Activated naive CD8-positive, alpha-beta T cell treated with anti-CD3 and anti-CD28 coated beads for 36 hours (primary cell): Measurements from ENCODE around the gene OR6M1. TPM values are rescaled to one million over a fixed set of nuclear protein-coding genes. Genes with fewer than 3 reads are reported as not detected.

Experiments used
- DNase-seq: peaks from one replicate; pipeline ENCODE4 v3.0.0; 2021
- H3K27ac Mint-ChIP-seq: one replicate; pipeline ENCODE4 v1.8.0; 2022; ENCODE audit warnings: mild to moderate bottlenecking, moderate library complexity, mixed read lengths
- H3K27me3 Mint-ChIP-seq: one replicate; pipeline ENCODE4 v1.8.0; 2022; ENCODE audit warnings: mild to moderate bottlenecking, mixed read lengths
- H3K36me3 Mint-ChIP-seq: one replicate; pipeline ENCODE4 v1.8.0; 2021; ENCODE audit warnings: mild to moderate bottlenecking, mixed read lengths
- H3K4me1 Mint-ChIP-seq: one replicate; pipeline ENCODE4 v1.8.0; 2021; ENCODE audit warnings: mixed read lengths
- H3K4me3 Mint-ChIP-seq: one replicate; pipeline ENCODE4 v1.8.0; 2022; ENCODE audit warnings: mild to moderate bottlenecking, moderate library complexity, mixed read lengths
- H3K9me3 Mint-ChIP-seq: one replicate; pipeline ENCODE4 v1.8.0; 2022; ENCODE audit warnings: mixed read lengths
- total RNA-seq, 2 experiments: library from RNA; stranded (reverse); gene quantifications; one replicate each; pipeline ENCODE4 v1.2.3, GENCODE V29; 2021

OR6M1 gene, protein sequence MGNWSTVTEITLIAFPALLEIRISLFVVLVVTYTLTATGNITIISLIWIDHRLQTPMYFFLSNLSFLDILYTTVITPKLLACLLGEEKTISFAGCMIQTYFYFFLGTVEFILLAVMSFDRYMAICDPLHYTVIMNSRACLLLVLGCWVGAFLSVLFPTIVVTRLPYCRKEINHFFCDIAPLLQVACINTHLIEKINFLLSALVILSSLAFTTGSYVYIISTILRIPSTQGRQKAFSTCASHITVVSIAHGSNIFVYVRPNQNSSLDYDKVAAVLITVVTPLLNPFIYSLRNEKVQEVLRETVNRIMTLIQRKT
- not detected for total RNA-seq

DNA sequence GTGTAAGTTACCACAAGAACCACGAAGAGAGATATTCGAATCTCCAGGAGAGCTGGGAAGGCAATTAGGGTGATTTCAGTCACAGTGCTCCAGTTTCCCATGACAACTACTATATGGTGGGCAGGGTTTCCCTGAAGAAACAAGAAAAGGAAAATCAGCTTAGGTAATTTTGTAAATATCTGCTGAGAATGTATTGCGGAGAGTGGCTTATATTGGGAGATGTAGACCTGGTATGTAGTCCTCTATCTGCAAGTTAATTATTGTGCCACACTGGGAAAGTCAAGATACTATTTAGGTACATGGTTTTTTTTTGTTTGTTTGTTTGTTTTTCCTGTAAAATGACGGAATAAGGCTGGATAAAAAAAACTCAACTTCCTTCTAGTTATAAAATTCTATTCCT, at the start of gene OR6M1:
Gene OR6M1, minus strand, starts transcription at position 101 of the 400 bp plus-strand sequence. Its CDS starts 0 bp downstream, at position 101.
- H3K4me1 Mint-ChIP-seq = no peaks in the 10 kb centered on the region
- no peaks in the 10 kb centered on the region for H3K9me3 Mint-ChIP-seq
- no peaks in the 10 kb centered on the region for H3K36me3 Mint-ChIP-seq
- no peak within 1 kb of the TSS for H3K27ac Mint-ChIP-seq
- H3K4me3 Mint-ChIP-seq = no peak within 1 kb of the TSS
- peaks cover 4% of the 10 kb centered on the region for H3K27me3 Mint-ChIP-seq
- no peak for DNase-seq

DNA sequence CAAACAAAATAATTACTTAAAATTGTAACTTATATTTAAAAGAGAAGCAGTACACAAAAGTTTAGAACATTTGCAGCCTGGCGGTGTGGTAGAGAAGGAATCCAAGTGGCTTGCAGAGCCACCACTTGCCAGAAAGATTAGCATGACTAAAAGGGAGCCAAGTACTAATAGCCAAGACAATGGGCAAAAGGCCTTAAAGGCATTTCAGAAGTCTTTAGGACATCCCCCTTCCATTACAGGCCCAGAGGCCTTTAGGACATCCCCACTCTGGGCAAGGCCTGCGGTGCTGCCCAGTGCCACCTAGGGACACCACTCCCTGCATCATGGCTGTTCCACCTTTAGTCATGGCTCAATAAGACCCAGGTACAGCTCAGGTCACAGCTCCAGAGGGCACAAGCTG, 46.9 kb upstream of the OR6M1 start:
- H3K4me3 Mint-ChIP-seq = no peak overlapping the region
- no peak overlapping the region for H3K27ac Mint-ChIP-seq
- H3K4me1 Mint-ChIP-seq = no peaks in the 10 kb centered on the region
- peaks cover 12% of the 10 kb centered on the region for H3K9me3 Mint-ChIP-seq
- no peaks in the 10 kb centered on the region for H3K36me3 Mint-ChIP-seq
- peaks cover 22% of the 10 kb centered on the region for H3K27me3 Mint-ChIP-seq
- no peak for DNase-seq

DNA sequence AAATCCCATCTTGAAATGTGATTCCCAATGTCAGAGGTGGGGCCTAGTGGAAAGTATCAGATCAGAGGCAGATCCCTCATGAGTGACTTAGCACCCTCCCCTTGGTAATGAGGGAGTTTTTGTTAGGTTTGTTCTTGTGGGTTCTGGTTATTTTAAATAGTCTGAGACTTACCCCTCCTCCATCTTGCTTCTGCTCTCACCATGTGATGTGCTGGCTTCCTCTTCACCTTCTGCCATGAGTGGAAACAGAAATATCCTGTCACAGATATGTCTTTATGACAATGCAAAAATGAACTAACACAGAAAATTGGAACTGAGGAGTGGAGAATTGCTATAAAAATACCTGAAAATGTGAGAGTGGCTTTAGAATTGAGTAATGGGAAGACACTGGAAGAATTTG, 46.2 kb upstream of the OR6M1 start:
- no peaks in the 10 kb centered on the region for H3K4me1 Mint-ChIP-seq
- no peak overlapping the region for H3K4me3 Mint-ChIP-seq
- H3K27ac Mint-ChIP-seq = no peak overlapping the region
- H3K36me3 Mint-ChIP-seq = no peaks in the 10 kb centered on the region
- peaks cover 22% of the 10 kb centered on the region for H3K27me3 Mint-ChIP-seq
- DNase-seq = no peak
- H3K9me3 Mint-ChIP-seq = peaks cover 10% of the 10 kb centered on the region

DNA sequence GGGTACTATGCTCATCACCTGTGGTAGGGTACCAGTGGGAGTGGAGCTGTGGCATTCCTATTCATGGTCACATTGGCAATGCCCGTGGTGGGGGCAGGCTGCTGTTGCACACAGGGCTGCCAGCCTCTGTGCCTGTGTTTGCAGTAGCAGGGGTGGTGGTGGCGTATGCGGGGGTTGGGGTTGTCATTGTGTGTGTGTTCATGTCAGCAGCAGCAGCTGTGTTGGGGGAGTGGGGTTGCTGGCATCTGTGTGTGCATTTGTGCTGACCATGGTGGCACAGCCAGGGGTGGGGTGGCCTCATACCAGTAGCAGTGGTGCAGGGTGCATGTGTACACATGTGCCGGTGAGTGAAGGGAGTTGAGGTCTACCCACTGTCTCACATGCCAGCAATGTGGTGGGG, 45.0 kb upstream of the OR6M1 start:
- H3K27me3 Mint-ChIP-seq = peaks cover 22% of the 10 kb centered on the region
- H3K4me3 Mint-ChIP-seq = no peak overlapping the region
- H3K27ac Mint-ChIP-seq = no peak overlapping the region
- no peaks in the 10 kb centered on the region for H3K36me3 Mint-ChIP-seq
- H3K9me3 Mint-ChIP-seq = peaks cover 5% of the 10 kb centered on the region
- DNase-seq = no peak
- no peaks in the 10 kb centered on the region for H3K4me1 Mint-ChIP-seq

DNA sequence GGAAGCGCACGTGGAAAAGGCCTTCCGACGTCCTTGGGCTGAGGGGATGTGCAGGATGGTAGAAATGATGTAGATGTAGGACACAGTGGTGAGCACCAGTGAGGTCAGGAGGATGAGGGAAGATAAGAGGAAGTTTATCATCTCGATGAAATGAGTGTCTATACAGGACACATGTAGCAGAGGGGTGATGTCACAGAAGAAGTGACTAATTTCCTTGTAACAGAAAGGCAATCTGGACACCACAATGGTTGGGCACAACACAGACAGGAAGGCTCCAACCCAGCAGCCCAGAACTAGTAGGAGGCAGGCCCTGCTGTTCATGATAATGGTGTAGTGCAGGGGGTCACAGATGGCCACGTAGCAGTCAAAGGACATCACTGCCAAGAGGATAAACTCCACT, 35.0 kb upstream of the OR6M1 start:
- H3K36me3 Mint-ChIP-seq = no peaks in the 10 kb centered on the region
- H3K27me3 Mint-ChIP-seq = peaks cover 26% of the 10 kb centered on the region
- no peaks in the 10 kb centered on the region for H3K4me1 Mint-ChIP-seq
- peaks cover 1% of the 10 kb centered on the region for H3K9me3 Mint-ChIP-seq
- no peak for DNase-seq
- no peak overlapping the region for H3K27ac Mint-ChIP-seq
- no peak overlapping the region for H3K4me3 Mint-ChIP-seq

DNA sequence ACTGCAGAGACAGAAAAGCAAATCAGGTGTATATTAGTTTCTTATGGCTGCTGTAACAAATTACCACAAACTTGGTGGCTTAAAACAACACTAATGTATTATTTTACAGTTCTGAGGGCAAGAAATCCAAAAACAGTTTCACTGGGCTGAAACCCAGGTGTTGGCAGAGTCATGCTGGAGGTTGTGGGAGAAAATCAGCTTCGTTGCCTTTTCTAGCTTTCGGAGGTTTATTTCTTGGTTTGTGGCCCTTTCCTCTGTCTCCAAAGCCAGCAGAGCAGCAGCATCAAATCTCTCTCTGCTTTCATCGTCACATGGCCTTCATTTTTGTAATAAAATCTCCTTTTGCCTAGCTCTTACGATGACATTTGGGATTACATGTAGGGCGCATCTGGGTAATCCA, 33.0 kb upstream of the OR6M1 start:
- Mint-ChIP-seq H3K9me3 (peaks cover 1% of the 10 kb centered on the region), H3K36me3 (no peaks in the 10 kb centered on the region), H3K27ac (no peak overlapping the region), H3K27me3 (peaks cover 21% of the 10 kb centered on the region), H3K4me3 (no peak overlapping the region), H3K4me1 (no peaks in the 10 kb centered on the region)
- no peak for DNase-seq

DNA sequence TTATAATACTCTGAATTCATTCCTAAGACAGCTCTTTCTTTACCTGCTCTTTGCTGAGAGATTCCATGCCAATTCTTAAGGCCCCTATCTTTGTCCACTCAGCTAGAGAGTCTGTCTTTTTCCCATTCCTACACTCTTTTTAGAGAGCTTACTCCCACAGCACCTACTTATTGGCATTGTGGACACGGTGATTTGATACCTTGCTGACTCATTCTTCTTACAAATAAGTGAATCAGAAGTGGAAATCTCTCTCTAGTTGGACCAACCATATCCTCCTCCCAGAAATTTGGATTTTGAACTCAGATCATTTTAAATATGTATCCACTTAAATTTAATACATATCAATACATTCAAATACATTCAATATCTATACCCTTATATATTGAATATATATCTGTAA, 32.5 kb upstream of the OR6M1 start:
- Mint-ChIP-seq H3K4me3 (no peak overlapping the region), H3K36me3 (no peaks in the 10 kb centered on the region), H3K9me3 (peaks cover 1% of the 10 kb centered on the region), H3K27me3 (peaks cover 17% of the 10 kb centered on the region), H3K27ac (no peak overlapping the region), H3K4me1 (no peaks in the 10 kb centered on the region)
- DNase-seq = no peak

DNA sequence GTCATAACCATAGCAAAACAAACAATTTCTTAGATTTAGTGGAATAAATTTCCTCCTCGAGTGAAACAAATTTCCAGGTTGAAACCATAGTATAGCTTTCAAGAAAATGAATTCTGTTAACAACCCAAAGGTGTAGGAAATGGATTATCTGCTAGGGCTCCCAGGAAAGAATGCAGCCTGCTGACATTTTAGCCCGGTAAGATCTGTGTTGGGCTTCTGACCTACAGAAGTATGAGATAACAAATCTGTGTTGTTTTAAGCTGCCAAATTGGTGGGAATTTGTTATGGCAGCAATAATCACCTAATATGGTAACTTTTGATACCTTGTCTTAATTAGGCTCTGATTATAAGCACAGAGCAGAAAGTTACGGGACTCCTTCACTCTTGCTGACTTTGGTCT, 32.0 kb upstream of the OR6M1 start:
- Mint-ChIP-seq H3K36me3 (no peaks in the 10 kb centered on the region), H3K27me3 (peaks cover 17% of the 10 kb centered on the region), H3K4me3 (no peak overlapping the region), H3K4me1 (no peaks in the 10 kb centered on the region), H3K27ac (no peak overlapping the region), H3K9me3 (peaks cover 1% of the 10 kb centered on the region)
- no peak for DNase-seq

DNA sequence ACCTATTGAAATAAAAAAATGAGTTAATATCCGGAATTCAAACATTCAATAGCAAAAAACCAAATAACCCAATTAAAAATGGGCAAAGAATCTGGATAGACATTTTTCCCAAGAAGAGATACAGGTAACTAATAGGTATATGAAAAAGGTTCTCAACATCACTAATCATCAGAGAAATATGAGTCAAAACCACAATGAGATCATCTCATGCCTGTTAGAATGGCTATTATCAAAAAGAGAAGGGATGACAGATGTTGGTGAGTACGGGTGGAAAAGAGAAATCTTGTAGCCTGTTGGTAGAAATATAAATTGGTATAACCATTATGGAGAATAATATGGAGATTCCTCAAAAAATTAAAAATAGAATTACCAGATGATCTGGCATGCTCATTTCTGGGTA, 26.9 kb upstream of the OR6M1 start:
- Mint-ChIP-seq H3K27me3 (peaks cover 17% of the 10 kb centered on the region), H3K27ac (no peak overlapping the region), H3K36me3 (no peaks in the 10 kb centered on the region), H3K4me3 (no peak overlapping the region), H3K4me1 (no peaks in the 10 kb centered on the region), H3K9me3 (peaks cover 1% of the 10 kb centered on the region)
- no peak for DNase-seq

DNA sequence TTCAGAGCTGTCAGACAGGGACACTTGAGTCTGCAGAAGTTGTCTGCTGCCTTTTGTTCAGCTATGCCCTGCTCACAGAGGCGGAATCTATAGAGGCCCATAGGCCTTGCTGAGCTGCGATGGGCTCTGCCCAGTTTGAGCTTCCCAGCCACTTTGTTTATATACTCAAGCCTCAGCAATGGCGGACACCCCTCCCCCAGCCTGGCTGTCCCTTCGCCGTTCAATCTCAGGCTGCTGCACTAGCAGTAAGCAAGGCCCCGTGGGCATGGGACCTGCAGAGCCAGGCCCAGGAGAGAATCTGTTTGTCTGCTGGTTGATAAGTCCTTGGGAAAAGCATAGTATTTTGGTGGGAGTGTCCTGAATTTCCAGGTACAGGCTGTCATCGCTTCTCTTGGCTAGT, 23.6 kb upstream of the OR6M1 start:
- Mint-ChIP-seq H3K27me3 (peaks cover 22% of the 10 kb centered on the region), H3K9me3 (peaks cover under 1% of the 10 kb centered on the region), H3K36me3 (no peaks in the 10 kb centered on the region), H3K4me3 (no peak overlapping the region), H3K27ac (no peak overlapping the region), H3K4me1 (no peaks in the 10 kb centered on the region)
- no peak for DNase-seq

DNA sequence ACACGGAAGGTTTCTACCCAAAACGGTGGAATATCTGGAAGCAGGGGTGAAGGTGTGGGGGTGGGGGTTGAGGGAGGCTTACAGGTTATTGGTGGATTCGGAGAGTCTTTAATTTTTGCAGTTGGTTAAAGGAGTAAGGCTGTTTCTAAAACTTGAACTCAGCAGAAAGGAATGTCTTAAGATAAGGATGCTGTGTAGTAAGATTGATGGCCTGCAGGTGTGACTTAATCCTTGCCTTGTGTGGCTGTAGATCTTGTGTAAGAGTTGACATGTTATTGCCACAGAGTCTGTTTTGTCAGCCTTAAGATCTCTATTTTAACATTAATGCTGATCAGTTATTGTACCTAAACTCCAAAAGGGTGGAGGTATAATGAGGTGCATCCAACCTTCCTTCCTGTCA, 16.4 kb upstream of the OR6M1 start:
- Mint-ChIP-seq H3K27ac (no peak overlapping the region), H3K36me3 (no peaks in the 10 kb centered on the region)

DNA sequence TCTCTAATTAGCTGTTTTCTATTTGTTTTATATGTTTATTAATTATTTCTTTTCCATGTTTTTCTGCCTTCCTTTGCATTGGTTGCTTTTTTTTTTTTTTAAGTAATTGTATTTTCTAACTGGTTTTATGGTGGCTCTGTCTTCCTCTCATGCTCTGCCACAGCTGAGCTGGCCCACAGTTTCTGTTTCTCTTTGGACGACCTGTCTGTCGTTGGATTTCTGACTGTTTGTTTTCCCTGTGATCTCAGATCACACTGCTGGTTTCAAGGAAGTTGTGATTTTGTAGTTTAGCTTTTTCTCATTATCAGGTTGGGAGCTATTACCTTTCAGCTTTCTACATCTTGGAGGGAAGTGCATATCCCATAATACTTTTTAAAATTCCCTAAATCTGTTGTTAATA, 15.9 kb upstream of the OR6M1 start:
- peaks cover 9% of the 10 kb centered on the region for H3K27me3 Mint-ChIP-seq
- H3K4me1 Mint-ChIP-seq = no peaks in the 10 kb centered on the region
- no peak overlapping the region for H3K27ac Mint-ChIP-seq
- DNase-seq = no peak
- H3K4me3 Mint-ChIP-seq = no peak overlapping the region
- H3K9me3 Mint-ChIP-seq = peaks cover 2% of the 10 kb centered on the region
- no peaks in the 10 kb centered on the region for H3K36me3 Mint-ChIP-seq

More for the DNA sequence above, 16.4 kb upstream of the OR6M1 start:
- no peak for DNase-seq
- Mint-ChIP-seq H3K4me3 (no peak overlapping the region), H3K4me1 (no peaks in the 10 kb centered on the region), H3K9me3 (peaks cover 2% of the 10 kb centered on the region), H3K27me3 (peaks cover 15% of the 10 kb centered on the region)

DNA sequence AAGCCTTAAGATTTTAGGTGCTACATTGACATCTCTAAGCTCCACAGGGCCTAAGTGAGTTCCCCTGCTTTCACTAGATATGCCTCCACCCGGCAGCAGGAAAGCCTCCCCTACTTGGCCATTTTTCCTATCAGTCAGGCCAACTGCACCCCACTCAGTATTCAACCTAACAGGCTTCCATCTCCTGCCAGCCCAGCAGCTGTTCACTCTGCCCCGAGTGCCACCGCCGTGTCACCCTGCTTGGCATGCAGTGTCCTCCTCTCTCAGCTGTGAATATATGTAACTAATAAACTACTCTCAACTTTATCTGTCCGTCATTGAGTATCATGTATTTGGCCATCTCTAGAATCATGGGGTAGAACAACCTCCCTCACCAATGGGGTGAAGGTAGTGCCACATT, 9.0 kb upstream of the OR6M1 start:
- no peaks in the 10 kb centered on the region for H3K36me3 Mint-ChIP-seq

DNA sequence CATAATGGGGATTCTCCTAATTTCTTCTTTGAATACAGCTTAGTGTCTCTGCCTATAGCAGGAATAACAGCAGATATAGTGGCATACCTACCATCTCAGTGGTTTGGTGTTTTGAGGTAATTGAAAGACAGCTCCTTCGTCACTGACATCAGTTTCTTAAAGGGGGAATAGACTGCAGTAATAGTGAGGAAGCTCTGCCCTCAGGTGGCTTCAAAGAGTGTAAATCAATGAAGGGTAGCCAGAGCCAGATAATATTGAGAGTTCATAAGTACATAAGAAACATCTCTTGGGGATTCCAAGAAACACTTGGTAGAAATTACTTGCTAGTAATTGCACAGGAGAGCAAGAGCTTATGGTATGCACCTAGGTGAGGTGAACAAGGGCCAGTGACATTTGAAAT, 4.4 kb downstream of the OR6M1 start:
- H3K9me3 Mint-ChIP-seq = no peaks in the 10 kb centered on the region
- H3K27me3 Mint-ChIP-seq = no peaks in the 10 kb centered on the region
- H3K36me3 Mint-ChIP-seq = no peaks in the 10 kb centered on the region
- no peaks in the 10 kb centered on the region for H3K4me1 Mint-ChIP-seq
- H3K4me3 Mint-ChIP-seq = no peak overlapping the region
- DNase-seq = no peak
- H3K27ac Mint-ChIP-seq = no peak overlapping the region

More for the DNA sequence above, 9.0 kb upstream of the OR6M1 start:
- no peak for DNase-seq
- peaks cover 8% of the 10 kb centered on the region for H3K27me3 Mint-ChIP-seq
- H3K4me1 Mint-ChIP-seq = no peaks in the 10 kb centered on the region
- H3K9me3 Mint-ChIP-seq = no peaks in the 10 kb centered on the region
- H3K27ac Mint-ChIP-seq = no peak overlapping the region
- H3K4me3 Mint-ChIP-seq = no peak overlapping the region

DNA sequence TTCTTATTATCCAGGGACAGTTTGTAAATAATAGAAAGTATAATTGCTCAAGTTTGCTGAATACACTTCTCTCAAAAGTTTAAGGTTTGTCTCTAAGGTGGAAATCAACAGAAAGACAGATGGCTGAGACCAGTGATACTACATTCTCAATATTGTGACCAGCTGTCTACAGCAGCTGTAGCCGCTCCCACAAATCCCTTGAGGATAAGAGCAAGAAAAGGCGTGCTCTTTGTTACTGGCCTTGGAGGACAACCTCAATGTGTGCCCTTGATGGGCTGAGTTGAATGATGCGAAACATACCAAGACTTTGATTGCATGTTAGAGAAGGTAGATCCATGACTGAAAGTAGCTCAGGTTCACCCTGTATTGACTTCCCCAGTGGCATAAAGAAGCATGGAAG, 6.1 kb downstream of the OR6M1 start:
- no peak for DNase-seq
- H3K27ac Mint-ChIP-seq = no peak overlapping the region
- no peak overlapping the region for H3K4me3 Mint-ChIP-seq
- H3K27me3 Mint-ChIP-seq = no peaks in the 10 kb centered on the region
- H3K36me3 Mint-ChIP-seq = no peaks in the 10 kb centered on the region
- H3K4me1 Mint-ChIP-seq = no peaks in the 10 kb centered on the region
- H3K9me3 Mint-ChIP-seq = no peaks in the 10 kb centered on the region

DNA sequence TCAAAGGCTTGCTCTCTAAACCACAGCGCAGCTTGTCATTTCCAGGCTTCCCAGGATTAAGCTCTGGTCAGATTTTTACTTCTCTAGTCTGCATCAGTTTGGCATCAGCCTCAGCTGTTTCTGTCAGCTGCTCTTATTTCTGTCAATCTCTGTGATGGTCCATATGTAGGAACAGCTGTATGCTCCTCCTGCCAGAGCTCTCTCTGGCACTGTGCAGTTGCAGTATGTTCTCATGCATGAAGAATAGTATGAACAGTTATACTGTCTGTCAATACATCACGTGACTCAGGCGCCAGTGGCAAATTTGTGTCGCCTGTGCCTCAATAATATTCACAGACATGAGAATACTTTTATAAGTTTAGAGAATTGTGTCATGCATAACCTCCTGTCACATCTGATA, 6.7 kb downstream of the OR6M1 start:
- no peak overlapping the region for H3K4me3 Mint-ChIP-seq
- no peaks in the 10 kb centered on the region for H3K9me3 Mint-ChIP-seq
- H3K27ac Mint-ChIP-seq = no peak overlapping the region
- H3K36me3 Mint-ChIP-seq = no peaks in the 10 kb centered on the region
- no peak for DNase-seq
- no peaks in the 10 kb centered on the region for H3K27me3 Mint-ChIP-seq
- H3K4me1 Mint-ChIP-seq = no peaks in the 10 kb centered on the region
